Measurements from ENCODE around the gene BAIAP3. TPM values are rescaled to one million over a fixed set of nuclear protein-coding genes. Genes with fewer than 3 reads are reported as not detected.
"Not testable (repeated sequence)": the region's sequence is repeated elsewhere in the genome, so short reads cannot be mapped to it uniquely, and the experiment has no call there.

BAIAP3 gene
- total RNA-seq, 6 experiments from 2014 or later, result 5.4 to 7.6 (median 5.8) TPM

- ATAC-seq (peak; percentile 70 to 85 (median 76)), DNase-seq (peak in 1 of 3 donors; percentile 69)
- TF ChIP-seq CTCF (IDR thresholded peaks at IDR 0.05), result no peak
- no peak for TF ChIP-seq POLR2A (IDR thresholded peaks at IDR 0.05)
- H3K4me3 ChIP-seq, result peak overlapping the region in 2 of 3 donors; percentile 28 to 29
- no peaks in the 10 kb centered on the region for H3K9me3 ChIP-seq
- intact Hi-C loops (cut with DNase I), result no loop called here
- no peaks in the 10 kb centered on the region for H3K36me3 ChIP-seq
- peak overlapping the region; percentile 53 to 76 (median 57) for H3K27ac ChIP-seq
- 15% methylated on average over 12 of the region's 29 CpGs for WGBS (ENCODE audit: insufficient coverage, low coverage, low lambda C conversion rate, missing lambda C conversion rate)
- H3K27me3 ChIP-seq, result no peaks in the 10 kb centered on the region
- peaks cover 0 to 17% (median 2%) of the 10 kb centered on the region in 4 donors for H3K4me1 ChIP-seq
Measured at GRCh38 chr16:1290860-1291575, 42.4 kb upstream of the BAIAP3 start.

GRCh38 chr16:1291576-1291974, 41.9 kb upstream of the BAIAP3 start:
- Histone ChIP-seq H3K9me3 (no peaks in the 10 kb centered on the region), H3K4me3 (peak overlapping the region in 2 of 3 donors; percentile 28 to 29), H3K4me1 (peaks cover 0 to 17% (median 3%) of the 10 kb centered on the region in 4 donors), H3K36me3 (no peaks in the 10 kb centered on the region), H3K27me3 (no peaks in the 10 kb centered on the region), H3K27ac (peak overlapping the region; percentile 53 to 76 (median 57))
- TF ChIP-seq CTCF (IDR thresholded peaks at IDR 0.05), result no peak
- no peak for TF ChIP-seq POLR2A (IDR thresholded peaks at IDR 0.05)
- DNase-seq, result peak in 1 of 3 donors; percentile 61
- intact Hi-C loops (cut with DNase I), result no loop called here
- ATAC-seq, result peak; percentile 57 to 66 (median 62)
- 24% methylated on average over 9 of the region's 17 CpGs for WGBS (ENCODE audit: insufficient coverage, low coverage, low lambda C conversion rate, missing lambda C conversion rate)

GRCh38 chr16:1292208-1292607, 41.2 kb upstream of the BAIAP3 start:
- WGBS (ENCODE audit: insufficient coverage, low coverage, low lambda C conversion rate, missing lambda C conversion rate), result 77% methylated on average over 4 of the region's 6 CpGs
- DNase-seq; H3K27ac ChIP-seq; H3K9me3 ChIP-seq; H3K4me3 ChIP-seq; intact Hi-C loops (cut with DNase I); ATAC-seq; H3K36me3 ChIP-seq; H3K27me3 ChIP-seq: not testable (repeated sequence)
- H3K4me1 ChIP-seq, result peaks cover 0 to 24% (median 6%) of the 10 kb centered on the region in 4 donors

- DNase-seq; H3K27me3 ChIP-seq; intact Hi-C loops (cut with DNase I); H3K27ac ChIP-seq; ATAC-seq; H3K9me3 ChIP-seq; H3K36me3 ChIP-seq; H3K4me3 ChIP-seq: not testable (repeated sequence)
- peaks cover 0 to 28% (median 9%) of the 10 kb centered on the region in 4 donors for H3K4me1 ChIP-seq
- WGBS (ENCODE audit: insufficient coverage, low coverage, low lambda C conversion rate, missing lambda C conversion rate), result 79% methylated on average over 5 of the region's 8 CpGs
Measured at GRCh38 chr16:1292808-1293207, 40.6 kb upstream of the BAIAP3 start.

- H3K4me1 ChIP-seq, result peaks cover 0 to 32% (median 9%) of the 10 kb centered on the region in 4 donors
- no peaks in the 10 kb centered on the region for H3K9me3 ChIP-seq
- ATAC-seq (no peak), DNase-seq (no peak)
- no peaks in the 10 kb centered on the region for H3K27me3 ChIP-seq
- WGBS (ENCODE audit: insufficient coverage, low coverage, low lambda C conversion rate, missing lambda C conversion rate), result 71% methylated on average over 6 of the region's 11 CpGs
- H3K36me3 ChIP-seq, result no peaks in the 10 kb centered on the region
- no peak overlapping the region for H3K4me3 ChIP-seq
- H3K27ac ChIP-seq, result no peak overlapping the region
- TF ChIP-seq POLR2A (IDR thresholded peaks at IDR 0.05) (no peak), CTCF (IDR thresholded peaks at IDR 0.05) (no peak)
- intact Hi-C loops (cut with DNase I), result no loop called here
Measured at GRCh38 chr16:1293921-1294656, 39.4 kb upstream of the BAIAP3 start.

Data from right lobe of liver (tissue), 6 donors.